Hypothalamus (tissue), 51 donors: ENCODE results near the gene ITGA2.

Experiments
- DNase-seq, 51 donors: peaks; one replicate each; lab custom pipeline; 2025; lab: John Stamatoyannopoulos, UW

The ITGA2 gene

GRCh38 chr5:53130266-53130665, 141.1 kb downstream of the ITGA2 start:
- DNase-seq, result no peak

- no peak for DNase-seq
Measured at GRCh38 chr5:53133020-53133419, 143.9 kb downstream of the ITGA2 start.
